PC-9 (cell line): ENCODE results near the gene VAMP8. TPM values are rescaled to one million over a fixed set of nuclear protein-coding genes. Genes with fewer than 3 reads are reported as not detected.
A peak's percentile ranks its signal among the peaks of the same experiment; 100 is the strongest.

ENCODE experiments used
- BruUV-seq: library from RNA; stranded (reverse); fragments of 400-500 nt; replicated peaks from 2 replicates; lab custom pipeline; 2021; lab: Mats Ljungman, UMichigan
- CTCF ChIA-PET: fragments of 300-600 bp; sonication (Branson Sonifier 250); formaldehyde crosslinking; loops from one replicate; lab custom pipeline; 2022; ENCODE audit warnings: antibody characterized with exemption; lab: Charles Lee
- POLR2A ChIA-PET: fragments of 300-600 bp; sonication (Branson Sonifier 250); formaldehyde crosslinking; loops from one replicate; lab custom pipeline; 2022; ENCODE audit warnings: antibody characterized with exemption; ENCODE audit not compliant: unreplicated experiment; lab: Charles Lee
- DNase-seq, 2 experiments: peaks; one replicate each; pipeline versions ENCODE4 v3.0.0 to v3.0.0-alpha.2; 2015 to 2022; ENCODE audit warnings: mixed read lengths in 1 of 2
- H2AFZ ChIP-seq: fragments of 200-600 bp; sonication (generic); 2 replicates; pipeline ENCODE4 v1.8.1; 2017; ENCODE audit warnings: antibody characterized with exemption
- H3F3A ChIP-seq: fragments of 200-600 bp; sonication (generic); 2 replicates; pipeline ENCODE4 v1.8.1; 2017; ENCODE audit warnings: antibody characterized with exemption, mild to moderate bottlenecking, low read depth; ENCODE audit not compliant: insufficient read depth
- H3K27ac ChIP-seq: fragments of 200-600 bp; sonication (generic); 2 replicates; pipeline ENCODE4 v1.6.1; 2016; ENCODE audit warnings: mixed run types
- H3K27me3 ChIP-seq: fragments of 200-600 bp; sonication (generic); 2 replicates; pipeline ENCODE4 v1.6.1; 2016; ENCODE audit warnings: low read depth, mixed run types; ENCODE audit not compliant: insufficient read depth
- H3K36me3 ChIP-seq: fragments of 200-600 bp; sonication (generic); 2 replicates; pipeline ENCODE4 v1.6.1; 2016; ENCODE audit warnings: low read depth, mixed run types
- H3K4me1 ChIP-seq: fragments of 200-600 bp; sonication (generic); replicated peaks from 2 replicates; pipeline ENCODE4 v1.6.1; 2016; ENCODE audit warnings: mixed run types; ENCODE audit not compliant: insufficient read depth
- H3K4me2 ChIP-seq: fragments of 200-600 bp; sonication (generic); 2 replicates; pipeline ENCODE4 v1.6.1; 2017; ENCODE audit warnings: mixed run types
- H3K4me3 ChIP-seq: fragments of 200-600 bp; sonication (generic); 2 replicates; pipeline ENCODE4 v1.6.1; 2016; ENCODE audit warnings: mixed run types
- H3K79me2 ChIP-seq: fragments of 200-600 bp; sonication (generic); 2 replicates; pipeline ENCODE4 v1.6.1; 2017; ENCODE audit warnings: low read depth, mixed run types
- H3K9me2 ChIP-seq: fragments of 200-600 bp; sonication (generic); 2 replicates; pipeline ENCODE4 v1.8.1; 2017; ENCODE audit warnings: mild to moderate bottlenecking; ENCODE audit not compliant: insufficient read depth
- H3K9me3 ChIP-seq: fragments of 200-600 bp; sonication (generic); 2 replicates; pipeline ENCODE4 v1.8.1; 2016; ENCODE audit warnings: low read depth; ENCODE audit not compliant: insufficient read depth
- H4K20me1 ChIP-seq: fragments of 200-600 bp; sonication (generic); 2 replicates; pipeline ENCODE4 v1.8.1; 2017; ENCODE audit not compliant: insufficient read depth
- CTCF ChIP-seq: fragments of 200-600 bp; sonication (generic); conservative IDR thresholded peaks from 2 replicates; pipeline ENCODE4 v1.6.1; 2017; ENCODE audit warnings: mixed run types, antibody characterized with exemption, mild to moderate bottlenecking, moderate library complexity
- EZH2 ChIP-seq: fragments of 200-600 bp; sonication (generic); IDR thresholded peaks from 2 replicates; pipeline ENCODE4 v1.8.0; 2017; ENCODE audit warnings: antibody characterized with exemption, low read depth
- intact Hi-C: fragments of 100-400 bp; cut with micrococcal nuclease; formaldehyde crosslinking; loops from one replicate; pipeline ENCODE4 v1.10.0; 2022; ENCODE audit not compliant: unreplicated experiment
- total RNA-seq: library from RNA; stranded (reverse); gene quantifications from 2 replicates; pipeline ENCODE4 v1.2.3, GENCODE V29; 2021

Gene VAMP8
- total RNA-seq, 1 experiment from 2014 or later, result 124 TPM

- ChIA-PET POLR2A (interaction anchor here (0.6 kb wide), 1 partner anchor 130 kb away, joined by 9 read pairs; the partner anchor contains the start of gene SH2D6), CTCF (interaction anchor here (0.6 to 0.7 kb wide), 2 partner anchors 45 to 195 kb away, joined by 3 read pairs; partner anchors contain the start of genes ELMOD3 and RETSAT)
- peaks cover 22% of the 10 kb centered on the region for H4K20me1 ChIP-seq
- no peak overlapping the region for H2AFZ ChIP-seq
- intact Hi-C loops, result no loop called here
- no peak for DNase-seq
- H3K9me2 ChIP-seq, result no peaks in the 10 kb centered on the region
- H3K27ac ChIP-seq, result no peak overlapping the region
- no peak overlapping the region for H3K4me3 ChIP-seq
- H3K36me3 ChIP-seq, result peaks cover 18% of the 10 kb centered on the region; the same call in 1 of the 2 replicates
- BruUV-seq, result no TSS peak
- H3F3A ChIP-seq, result peaks cover 58% of the 10 kb centered on the region
- H3K79me2 ChIP-seq, result no peaks in the 10 kb centered on the region
- H3K27me3 ChIP-seq, result no peaks in the 10 kb centered on the region
- H3K4me2 ChIP-seq, result no peak overlapping the region
- no peak for TF ChIP-seq CTCF
- TF ChIP-seq EZH2, result no peak
- no peaks in the 10 kb centered on the region for H3K4me1 ChIP-seq
- no peaks in the 10 kb centered on the region for H3K9me3 ChIP-seq
Measured at GRCh38 chr2:85549095-85549494, 28.3 kb upstream of the VAMP8 start.

GRCh38 chr2:85549826-85550225 lies 27.6 kb upstream of the VAMP8 start:
- H3K27ac ChIP-seq, result no peak overlapping the region
- H3K9me2 ChIP-seq, result no peaks in the 10 kb centered on the region
- TF ChIP-seq CTCF, result no peak
- TF ChIP-seq EZH2, result no peak
- H3K4me2 ChIP-seq, result no peak overlapping the region
- no peak overlapping the region for H2AFZ ChIP-seq
- no peak overlapping the region for H3K4me3 ChIP-seq
- H3K36me3 ChIP-seq, result 0 out of 2 replicates have a peak, but pooled peaks cover 11% of the 10 kb centered on the region
- no peaks in the 10 kb centered on the region for H3K4me1 ChIP-seq
- no TSS peak for BruUV-seq
- H4K20me1 ChIP-seq, result peaks cover 15% of the 10 kb centered on the region
- H3K9me3 ChIP-seq, result no peaks in the 10 kb centered on the region
- H3K27me3 ChIP-seq, result no peaks in the 10 kb centered on the region
- peak in 1 of 2 experiments; percentile 42 for DNase-seq
- ChIA-PET POLR2A (interaction anchor here (0.6 kb wide), 2 partner anchors 11 to 14 kb away, joined by 4 to 5 read pairs; partner anchors contain the start of gene MAT2A), CTCF (interaction anchor here (0.6 kb wide), 1 partner anchor 45 kb away, joined by 3 read pairs; no protein-coding TSS in a partner anchor)
- intact Hi-C loops, result loop anchor here (5.0 kb wide), 2 partner anchors 223 to 248 kb away; partner anchors contain the start of gene TGOLN2
- peaks cover 51% of the 10 kb centered on the region for H3F3A ChIP-seq
- no peaks in the 10 kb centered on the region for H3K79me2 ChIP-seq

GRCh38 chr2:85550486-85550885 lies 26.9 kb upstream of the VAMP8 start:
- Histone ChIP-seq H3K9me3 (no peaks in the 10 kb centered on the region), H3K27ac (no peak overlapping the region), H2AFZ (no peak overlapping the region), H3K9me2 (no peaks in the 10 kb centered on the region), H3K27me3 (no peaks in the 10 kb centered on the region), H3K4me1 (no peaks in the 10 kb centered on the region), H3K4me2 (no peak overlapping the region), H3F3A (peaks cover 44% of the 10 kb centered on the region), H3K4me3 (no peak overlapping the region), H3K79me2 (no peaks in the 10 kb centered on the region), H4K20me1 (peaks cover 8% of the 10 kb centered on the region), H3K36me3 (0 out of 2 replicates have a peak, but pooled peaks cover 6% of the 10 kb centered on the region)
- POLR2A ChIA-PET, result interaction anchor here (0.6 kb wide), 2 partner anchors 12 to 190 kb away, joined by 3 to 5 read pairs; partner anchors contain the start of gene MAT2A
- CTCF ChIA-PET, result no interaction called here
- no peak for TF ChIP-seq CTCF
- no peak for TF ChIP-seq EZH2
- intact Hi-C loops, result loop anchor here (5.0 kb wide), 2 partner anchors 223 to 248 kb away; partner anchors contain the start of gene TGOLN2
- no peak for DNase-seq
- no TSS peak for BruUV-seq
